Esophagus squamous epithelium (tissue), 4 donors: Measurements from ENCODE around the gene TUT7.

Source experiments
- POLR2A ChIP-seq, 4 donors: fragments of 450-650 bp; IDR thresholded peaks; one replicate each; pipeline ENCODE4 v1.6.1; 2017; ENCODE audit warnings: antibody characterized with exemption in 4 of 4, mild to moderate bottlenecking in 4 of 4, moderate library complexity in 3 of 4
- TF ChIP-seq, protein P1 (sequence below), 6 experiments: fragments of 450-650 bp in 4 of 6; fragments of 200-600 bp in 2 of 6; sonication (generic) in 2 of 6; IDR thresholded peaks; one replicate each; pipeline ENCODE4 v1.5.1; 2016 to 2019; ENCODE audit warnings: antibody characterized with exemption in 6 of 6, mild to moderate bottlenecking in 4 of 6, moderate library complexity in 4 of 6

DNA sequence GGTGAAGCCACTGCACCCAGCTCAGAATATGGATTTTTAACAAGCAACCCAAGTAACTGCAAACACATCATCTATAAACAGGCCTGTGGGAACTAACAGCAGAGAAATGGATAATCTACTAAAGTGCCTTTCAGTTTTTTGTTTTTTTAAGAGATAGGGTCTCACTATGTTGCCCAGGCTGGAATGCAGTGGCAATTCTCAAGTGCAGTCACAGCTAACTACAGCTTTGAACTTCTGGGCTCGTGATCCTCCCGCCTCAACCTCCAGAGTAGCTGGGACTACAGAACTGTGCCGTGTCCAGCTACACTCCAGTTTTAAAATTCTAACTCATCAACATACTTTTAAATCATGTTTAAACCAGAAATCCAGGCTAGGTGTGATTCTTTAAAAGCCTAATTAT is 11.9 kb downstream of the TUT7 start:
- TF ChIP-seq, protein P1, sequence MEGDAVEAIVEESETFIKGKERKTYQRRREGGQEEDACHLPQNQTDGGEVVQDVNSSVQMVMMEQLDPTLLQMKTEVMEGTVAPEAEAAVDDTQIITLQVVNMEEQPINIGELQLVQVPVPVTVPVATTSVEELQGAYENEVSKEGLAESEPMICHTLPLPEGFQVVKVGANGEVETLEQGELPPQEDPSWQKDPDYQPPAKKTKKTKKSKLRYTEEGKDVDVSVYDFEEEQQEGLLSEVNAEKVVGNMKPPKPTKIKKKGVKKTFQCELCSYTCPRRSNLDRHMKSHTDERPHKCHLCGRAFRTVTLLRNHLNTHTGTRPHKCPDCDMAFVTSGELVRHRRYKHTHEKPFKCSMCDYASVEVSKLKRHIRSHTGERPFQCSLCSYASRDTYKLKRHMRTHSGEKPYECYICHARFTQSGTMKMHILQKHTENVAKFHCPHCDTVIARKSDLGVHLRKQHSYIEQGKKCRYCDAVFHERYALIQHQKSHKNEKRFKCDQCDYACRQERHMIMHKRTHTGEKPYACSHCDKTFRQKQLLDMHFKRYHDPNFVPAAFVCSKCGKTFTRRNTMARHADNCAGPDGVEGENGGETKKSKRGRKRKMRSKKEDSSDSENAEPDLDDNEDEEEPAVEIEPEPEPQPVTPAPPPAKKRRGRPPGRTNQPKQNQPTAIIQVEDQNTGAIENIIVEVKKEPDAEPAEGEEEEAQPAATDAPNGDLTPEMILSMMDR (IDR thresholded peaks at IDR 0.05) = no peak
- TF ChIP-seq POLR2A (IDR thresholded peaks at IDR 0.05) = no peak
